Gastroesophageal sphincter (tissue), 4 donors: ENCODE data around the gene PLPP3. TPM values are rescaled to one million over a fixed set of nuclear protein-coding genes. Genes with fewer than 3 reads are reported as not detected.

Experiments
- ATAC-seq: fragments of 150-250 bp; one replicate; pipeline ENCODE4 v1.9.1; 2016; ENCODE audit warnings: mild to moderate bottlenecking, moderate library complexity
- H3K27ac ChIP-seq, 4 donors: fragments of 200-600 bp; sonication (generic) in 3 of 4; 1 replicate in 3 of 4; 2 replicates in 1 of 4; pipeline ENCODE4 v1.5.1; 2016 to 2019
- H3K27me3 ChIP-seq: fragments of 200-600 bp; sonication (generic); one replicate; pipeline ENCODE4 v1.5.1; 2019
- H3K36me3 ChIP-seq, 2 donors: fragments of 200-600 bp; sonication (generic); one replicate each; pipeline ENCODE4 v1.5.1; 2019; ENCODE audit warnings: control low read depth in 1 of 2
- H3K4me1 ChIP-seq, 3 donors: fragments of 200-600 bp; sonication (generic); 1 replicate in 2 of 3; 2 replicates in 1 of 3; pipeline ENCODE4 v1.5.1; 2016 to 2019; ENCODE audit warnings: control low read depth in 2 of 3
- H3K4me3 ChIP-seq, 2 donors: fragments of 200-600 bp; sonication (generic); one replicate each; pipeline ENCODE4 v1.5.1; 2019; ENCODE audit warnings: mild to moderate bottlenecking in 1 of 2, moderate library complexity in 1 of 2
- H3K9me3 ChIP-seq, 3 donors: fragments of 200-600 bp; sonication (generic); one replicate each; pipeline ENCODE4 v1.5.1; 2017 to 2019; ENCODE audit warnings: control low read depth in 2 of 3
- EP300 ChIP-seq: sonication (generic); formaldehyde crosslinking; IDR thresholded peaks from one replicate; pipeline ENCODE4 v1.6.1; 2017; ENCODE audit warnings: antibody characterized with exemption, mild to moderate bottlenecking
- POLR2A ChIP-seq, 2 donors: fragments of 450-650 bp; IDR thresholded peaks; one replicate each; pipeline ENCODE4 v1.6.1; 2017; ENCODE audit warnings: antibody characterized with exemption in 2 of 2, mild to moderate bottlenecking in 2 of 2, moderate library complexity in 1 of 2
- POLR2AphosphoS5 ChIP-seq: sonication (generic); formaldehyde crosslinking; IDR thresholded peaks from one replicate; pipeline ENCODE4 v1.6.1; 2017; ENCODE audit warnings: antibody characterized with exemption
- WGBS, 2 donors: methylation state at CpG; one replicate each; pipeline ENCODE4 v1.1.5; 2018; ENCODE audit warnings: low coverage in 1 of 2; 5-methylcytosine and 5-hydroxymethylcytosine counted together
- total RNA-seq, 4 donors: library from RNA; depleted of rRNA; stranded (reverse); fragments of >200 nt; gene quantifications; one replicate each; pipeline ENCODE4 v1.1.0, GENCODE V29; 2016
- TF ChIP-seq, protein P1 (sequence below), 4 experiments: fragments of 200-600 bp in 2 of 4; fragments of 450-650 bp in 2 of 4; sonication (generic) in 1 of 4; IDR thresholded peaks; one replicate each; pipeline ENCODE4 v1.5.1; 2017 to 2019; ENCODE audit warnings: antibody characterized with exemption in 4 of 4, mild to moderate bottlenecking in 2 of 4, moderate library complexity in 2 of 4

The PLPP3 gene
- total RNA-seq, 4 donors from 2014 or later: 127 to 219 (median 164) TPM

DNA sequence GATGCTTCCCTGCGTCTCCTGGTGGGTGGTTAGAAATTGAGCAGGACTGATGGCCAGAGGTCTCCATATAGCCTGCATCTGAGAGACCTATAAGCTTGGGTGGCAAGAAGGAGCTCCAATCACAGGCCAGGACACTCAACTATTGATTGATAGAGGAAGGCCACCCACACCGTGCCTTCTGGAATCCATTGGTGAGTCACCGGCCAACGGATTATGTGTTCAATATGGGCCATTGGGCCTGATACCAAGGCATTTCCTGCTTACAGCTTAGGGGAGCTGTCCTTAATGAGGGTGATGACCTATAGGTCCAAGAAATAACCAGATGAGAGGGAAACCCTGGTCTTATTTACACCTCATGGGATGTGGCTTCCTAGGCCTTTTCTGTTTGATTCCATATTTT lies 115.1 kb downstream of the PLPP3 start:
- Histone ChIP-seq H3K4me1 (peaks cover 0 to 11% (median 0%) of the 10 kb centered on the region in 3 donors), H3K9me3 (no peaks in the 10 kb centered on the region), H3K36me3 (no peaks in the 10 kb centered on the region), H3K4me3 (no peak overlapping the region), H3K27ac (no peak overlapping the region), H3K27me3 (no peaks in the 10 kb centered on the region)
- WGBS, 2 donors: 81 to 97% methylated on average over 4 of the region's 4 CpGs
- TF ChIP-seq, protein P1, sequence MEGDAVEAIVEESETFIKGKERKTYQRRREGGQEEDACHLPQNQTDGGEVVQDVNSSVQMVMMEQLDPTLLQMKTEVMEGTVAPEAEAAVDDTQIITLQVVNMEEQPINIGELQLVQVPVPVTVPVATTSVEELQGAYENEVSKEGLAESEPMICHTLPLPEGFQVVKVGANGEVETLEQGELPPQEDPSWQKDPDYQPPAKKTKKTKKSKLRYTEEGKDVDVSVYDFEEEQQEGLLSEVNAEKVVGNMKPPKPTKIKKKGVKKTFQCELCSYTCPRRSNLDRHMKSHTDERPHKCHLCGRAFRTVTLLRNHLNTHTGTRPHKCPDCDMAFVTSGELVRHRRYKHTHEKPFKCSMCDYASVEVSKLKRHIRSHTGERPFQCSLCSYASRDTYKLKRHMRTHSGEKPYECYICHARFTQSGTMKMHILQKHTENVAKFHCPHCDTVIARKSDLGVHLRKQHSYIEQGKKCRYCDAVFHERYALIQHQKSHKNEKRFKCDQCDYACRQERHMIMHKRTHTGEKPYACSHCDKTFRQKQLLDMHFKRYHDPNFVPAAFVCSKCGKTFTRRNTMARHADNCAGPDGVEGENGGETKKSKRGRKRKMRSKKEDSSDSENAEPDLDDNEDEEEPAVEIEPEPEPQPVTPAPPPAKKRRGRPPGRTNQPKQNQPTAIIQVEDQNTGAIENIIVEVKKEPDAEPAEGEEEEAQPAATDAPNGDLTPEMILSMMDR (IDR thresholded peaks at IDR 0.05): no peak
- TF ChIP-seq EP300 (no peak), POLR2A (IDR thresholded peaks at IDR 0.05) (no peak), POLR2AphosphoS5 (no peak)
- ATAC-seq: no peak

DNA sequence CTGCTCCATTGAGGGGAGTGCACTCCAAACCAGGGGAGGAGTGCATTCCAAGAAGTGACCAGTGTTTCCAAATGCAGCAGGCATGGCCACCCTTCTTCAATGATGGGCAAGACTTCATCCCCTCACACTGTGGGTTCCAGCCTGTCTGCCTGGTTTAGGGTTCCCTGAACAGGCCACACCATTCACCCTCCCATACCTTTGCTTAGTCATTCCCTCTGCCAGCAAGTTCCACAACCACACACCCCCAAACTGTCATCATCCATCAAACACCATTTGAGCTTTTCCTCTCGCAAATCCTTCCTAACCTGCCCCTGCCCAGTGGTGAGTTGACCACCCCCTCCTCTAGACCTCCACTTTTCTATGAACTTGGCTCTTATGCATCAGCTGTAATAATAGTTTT lies 116.0 kb downstream of the PLPP3 start:
- WGBS, 2 donors: 91 to 100% methylated on average over 1 of the region's 1 CpG
- TF ChIP-seq POLR2A (IDR thresholded peaks at IDR 0.05) (no peak), EP300 (no peak), POLR2AphosphoS5 (no peak)
- TF ChIP-seq, protein P1 (IDR thresholded peaks at IDR 0.05): no peak
- no peak for ATAC-seq
- no peaks in the 10 kb centered on the region for H3K27me3 ChIP-seq
- no peak overlapping the region for H3K27ac ChIP-seq
- H3K4me1 ChIP-seq: peaks cover 0 to 1% (median 0%) of the 10 kb centered on the region in 3 donors
- H3K4me3 ChIP-seq: no peak overlapping the region
- H3K9me3 ChIP-seq: no peaks in the 10 kb centered on the region
- H3K36me3 ChIP-seq: no peaks in the 10 kb centered on the region

DNA sequence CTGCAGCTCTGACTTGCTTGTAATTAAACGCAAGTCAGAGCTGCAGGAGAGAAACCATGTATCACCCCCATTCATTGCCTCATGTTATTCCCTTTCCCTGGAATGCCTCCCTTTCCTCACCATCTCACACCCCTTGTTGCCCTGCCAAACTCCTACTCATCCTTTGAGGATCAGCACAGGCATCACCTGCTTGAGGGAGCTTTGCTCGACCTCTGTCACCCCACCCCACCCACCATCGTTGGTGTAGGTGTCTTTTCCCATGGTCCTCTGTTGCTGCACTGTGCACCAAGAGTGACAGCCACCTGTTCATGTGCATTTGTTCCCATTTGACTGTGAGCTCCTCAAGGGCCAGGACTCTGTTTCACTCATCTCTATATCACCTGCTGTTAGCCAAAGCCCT lies 117.2 kb downstream of the PLPP3 start:
- Histone ChIP-seq H3K4me3 (no peak overlapping the region), H3K36me3 (no peaks in the 10 kb centered on the region), H3K27ac (no peak overlapping the region), H3K4me1 (peaks cover 0 to under 1% (median 0%) of the 10 kb centered on the region in 3 donors), H3K27me3 (no peaks in the 10 kb centered on the region), H3K9me3 (no peaks in the 10 kb centered on the region)
- WGBS, 2 donors: 85 to 96% methylated on average over 3 of the region's 3 CpGs
- TF ChIP-seq POLR2A (IDR thresholded peaks at IDR 0.05) (no peak), POLR2AphosphoS5 (no peak), EP300 (no peak)
- TF ChIP-seq, protein P1 (IDR thresholded peaks at IDR 0.05): no peak
- no peak for ATAC-seq

DNA sequence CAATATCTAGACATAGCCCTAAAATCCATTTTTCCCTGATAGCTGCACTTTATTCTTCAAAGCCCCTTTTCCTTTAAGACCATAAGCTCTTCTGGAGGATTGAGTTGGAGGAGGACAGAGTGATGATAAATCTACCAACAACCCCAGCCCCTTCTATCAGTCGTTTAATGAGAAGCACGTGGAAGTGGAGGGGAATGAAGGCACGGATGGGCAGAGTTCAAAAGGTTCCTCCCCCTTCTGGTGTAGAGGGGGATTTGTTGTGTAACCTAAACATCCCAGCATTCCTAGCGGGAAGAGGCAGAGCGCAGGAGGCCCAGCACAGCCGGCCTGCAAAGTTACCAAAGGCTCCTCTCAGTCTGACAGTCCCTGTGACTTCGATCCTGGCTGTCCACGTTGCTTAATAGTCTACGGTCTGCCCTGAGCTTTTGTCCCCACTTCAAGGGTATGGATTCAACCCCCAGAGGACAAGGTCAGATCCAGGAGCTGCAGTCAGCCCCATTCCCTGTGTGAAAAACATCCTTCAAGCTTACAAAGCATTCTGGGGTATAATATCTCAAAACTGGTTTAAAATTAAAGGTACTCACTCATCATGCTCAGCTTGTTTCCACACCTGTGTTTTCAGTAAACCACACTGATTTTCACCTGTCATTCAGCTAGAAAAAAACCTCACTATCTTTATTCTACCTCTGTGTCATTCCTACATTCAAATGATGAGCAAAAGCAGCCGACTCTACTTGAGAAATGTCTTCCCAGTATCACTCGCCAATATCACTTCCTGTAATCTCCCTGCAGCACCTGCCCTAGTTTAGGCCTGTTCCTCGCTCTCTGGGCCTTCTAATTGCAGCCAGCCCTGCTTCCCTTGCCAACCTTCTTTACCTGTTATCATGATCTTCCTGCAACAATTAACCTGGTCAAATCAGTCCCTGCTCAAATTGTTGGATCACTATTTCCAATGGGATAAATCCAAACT lies 117.9 kb downstream of the PLPP3 start:
- TF ChIP-seq POLR2AphosphoS5: no peak
- TF ChIP-seq POLR2A (IDR thresholded peaks at IDR 0.05): no peak
- no peak for TF ChIP-seq EP300
- TF ChIP-seq, protein P1 (IDR thresholded peaks at IDR 0.05): no peak
- no peaks in the 10 kb centered on the region for H3K27me3 ChIP-seq
- no peak for ATAC-seq
- H3K4me1 ChIP-seq: peaks cover 0 to 8% (median 0%) of the 10 kb centered on the region in 3 donors
- no peak overlapping the region for H3K4me3 ChIP-seq
- no peaks in the 10 kb centered on the region for H3K36me3 ChIP-seq
- no peak overlapping the region for H3K27ac ChIP-seq
- 67 to 79% methylated on average over 3 to 7 of the region's 12 CpGs for WGBS, 2 donors
- no peaks in the 10 kb centered on the region for H3K9me3 ChIP-seq

DNA sequence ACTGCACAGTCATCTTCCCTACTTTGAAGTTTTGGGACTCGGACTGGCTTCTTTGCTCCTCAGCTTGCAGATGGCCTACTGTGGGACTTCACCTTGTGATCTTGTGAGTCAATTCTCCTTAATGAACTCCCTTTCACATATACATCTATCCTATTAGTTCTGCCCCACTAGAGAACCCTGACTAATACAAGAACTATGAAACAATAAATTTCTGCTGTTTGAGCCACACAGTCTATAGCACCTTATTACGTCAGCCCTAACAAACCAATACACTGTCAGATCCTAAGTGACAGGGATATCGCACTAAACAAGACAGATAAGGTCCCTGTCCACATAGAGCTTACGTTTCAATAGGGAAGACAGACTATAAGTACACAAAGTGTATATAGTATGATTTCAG lies 120.1 kb downstream of the PLPP3 start:
- no peaks in the 10 kb centered on the region for H3K27me3 ChIP-seq
- no peak overlapping the region for H3K27ac ChIP-seq
- peaks cover 0 to 13% (median 0%) of the 10 kb centered on the region in 3 donors for H3K4me1 ChIP-seq
- TF ChIP-seq POLR2AphosphoS5 (no peak), EP300 (no peak), POLR2A (IDR thresholded peaks at IDR 0.05) (no peak)
- TF ChIP-seq, protein P1 (IDR thresholded peaks at IDR 0.05): no peak
- no peak overlapping the region for H3K4me3 ChIP-seq
- WGBS, 2 donors: 97 to 100% methylated on average over 3 to 4 of the region's 4 CpGs
- no peak for ATAC-seq
- H3K36me3 ChIP-seq: no peaks in the 10 kb centered on the region
- H3K9me3 ChIP-seq: no peaks in the 10 kb centered on the region
